ENCODE results near the gene MAMDC2.

The MAMDC2 gene

GRCh38 chr9:70043689-70044489 is at the start of gene MAMDC2:
TSS of gene MAMDC2 (plus strand) at chr9:70043848. CDS start at chr9:70044198, 350 bp downstream.
- DNase-seq (ENCODE audit: low spot score): no peak

GRCh38 chr9:69995846-69996245 is 47.8 kb upstream of the MAMDC2 start:
- DNase-seq (ENCODE audit: low spot score): no peak

- no peak for DNase-seq (ENCODE audit: low spot score)
These were observed 46.7 kb upstream of the MAMDC2 start for GRCh38 chr9:69996967-69997366.

- DNase-seq (ENCODE audit: low spot score): no peak
These were observed 46.1 kb upstream of the MAMDC2 start for GRCh38 chr9:69997524-69997923.

- DNase-seq (ENCODE audit: low spot score): no peak
These were observed 44.3 kb upstream of the MAMDC2 start for GRCh38 chr9:69999315-69999714.

- no peak for DNase-seq (ENCODE audit: low spot score)
These were observed 43.2 kb upstream of the MAMDC2 start for GRCh38 chr9:70000469-70000868.

GRCh38 chr9:70003901-70004714 is 39.5 kb upstream of the MAMDC2 start:
- no peak for DNase-seq (ENCODE audit: low spot score)

- no peak for DNase-seq (ENCODE audit: low spot score)
These were observed 37.3 kb upstream of the MAMDC2 start for GRCh38 chr9:70006306-70006705.

- no peak for DNase-seq (ENCODE audit: low spot score)
These were observed 35.8 kb upstream of the MAMDC2 start for GRCh38 chr9:70007831-70008230.

GRCh38 chr9:70010015-70010414 is 33.6 kb upstream of the MAMDC2 start:
- no peak for DNase-seq (ENCODE audit: low spot score)

GRCh38 chr9:70011366-70011765 is 32.3 kb upstream of the MAMDC2 start:
- DNase-seq (ENCODE audit: low spot score): no peak

GRCh38 chr9:70012569-70012968 is 31.1 kb upstream of the MAMDC2 start:
- no peak for DNase-seq (ENCODE audit: low spot score)

- no peak for DNase-seq (ENCODE audit: low spot score)
These were observed 30.0 kb upstream of the MAMDC2 start for GRCh38 chr9:70013598-70014196.

GRCh38 chr9:70015099-70015498 is 28.5 kb upstream of the MAMDC2 start:
- DNase-seq (ENCODE audit: low spot score): no peak

- no peak for DNase-seq (ENCODE audit: low spot score)
These were observed 23.4 kb upstream of the MAMDC2 start for GRCh38 chr9:70020217-70020616.

- no peak for DNase-seq (ENCODE audit: low spot score)
These were observed 22.6 kb upstream of the MAMDC2 start for GRCh38 chr9:70020991-70021571.

- no peak for DNase-seq (ENCODE audit: low spot score)
These were observed 15.4 kb upstream of the MAMDC2 start for GRCh38 chr9:70028287-70028686.

- DNase-seq (ENCODE audit: low spot score): no peak
These were observed 13.5 kb upstream of the MAMDC2 start for GRCh38 chr9:70030156-70030555.

GRCh38 chr9:70031141-70031545 is 12.5 kb upstream of the MAMDC2 start:
- DNase-seq (ENCODE audit: low spot score): no peak

GRCh38 chr9:70034271-70034711 is 9.4 kb upstream of the MAMDC2 start:
- DNase-seq (ENCODE audit: low spot score): no peak

GRCh38 chr9:70035691-70036090 is 8.0 kb upstream of the MAMDC2 start:
- DNase-seq (ENCODE audit: low spot score): no peak

GRCh38 chr9:70036641-70037040 is 7.0 kb upstream of the MAMDC2 start:
- no peak for DNase-seq (ENCODE audit: low spot score)
